Stomach (tissue), 4 donors: ENCODE data around the gene WFS1.

Experiments
- CTCF ChIP-seq, 7 experiments: fragments of 450-650 bp in 4 of 7; fragments of 200-600 bp in 3 of 7; sonication (generic) in 3 of 7; IDR thresholded peaks; one replicate each; pipeline ENCODE4 v1.5.1; 2016 to 2019; ENCODE audit warnings: antibody characterized with exemption in 7 of 7, control low read depth in 2 of 7, mild to moderate bottlenecking in 1 of 7
- EP300 ChIP-seq: sonication (generic); formaldehyde crosslinking; IDR thresholded peaks from one replicate; pipeline ENCODE4 v1.6.1; 2017; ENCODE audit warnings: antibody characterized with exemption
- POLR2A ChIP-seq, 4 donors: fragments of 450-650 bp; IDR thresholded peaks; one replicate each; pipeline ENCODE4 v1.6.1; 2016; ENCODE audit warnings: antibody characterized with exemption in 4 of 4, control low read depth in 2 of 4, mild to moderate bottlenecking in 1 of 4, moderate library complexity in 1 of 4
- POLR2AphosphoS5 ChIP-seq, 3 donors: sonication (generic); formaldehyde crosslinking; IDR thresholded peaks; one replicate each; pipeline ENCODE4 v1.6.1; 2016; ENCODE audit warnings: antibody characterized with exemption in 3 of 3

- TF ChIP-seq POLR2AphosphoS5 (IDR thresholded peaks at IDR 0.05) (no peak), CTCF (IDR thresholded peaks at IDR 0.05) (no peak), POLR2A (IDR thresholded peaks at IDR 0.05) (no peak), EP300 (no peak)
Observed at GRCh38 chr4:6273661-6273990, 4.0 kb downstream of the WFS1 start.
